A549 (cell line): ENCODE results near the gene RBFOX1. TPM values are rescaled to one million over a fixed set of nuclear protein-coding genes. Genes with fewer than 3 reads are reported as not detected.

ENCODE experiments used
- ATAC-seq, 2 experiments: fragments of 200-7000 bp in 1 of 2; fragments of >200 bp in 1 of 2; cut with Nextera tagmentation in 1 of 2; cut with Tn5 transposase in 1 of 2; 3 replicates each; pipeline versions ENCODE4 v1.8.0 to v1.9.1; 2018 to 2020; ENCODE audit warnings: mild to moderate bottlenecking in 1 of 2, moderate library complexity in 1 of 2
- CTCF ChIA-PET: fragments of 300-600 bp; sonication (Branson Sonifier 250); formaldehyde crosslinking; extraction: SDS; loops from one replicate; lab custom pipeline; 2021; ENCODE audit warnings: antibody characterized with exemption, inconsistent platforms; lab: Yijun Ruan, JAX
- POLR2A ChIA-PET: fragments of 350-600 bp; formaldehyde crosslinking; extraction: SDS; loops from one replicate; lab custom pipeline; 2021; ENCODE audit warnings: antibody characterized with exemption, inconsistent platforms; lab: Yijun Ruan, JAX
- DNase-seq, 2 experiments: peaks; one replicate each; pipeline versions ENCODE4 v3.0.0 to v3.0.0-alpha.2; 2011 to 2016; ENCODE audit warnings: low read depth in 1 of 2, low spot score in 1 of 2
- FAIRE-seq: peaks from 2 replicates; lab custom pipeline; 2011; peaks lifted over from hg19 to GRCh38; lab: Jason Lieb, UNC
- H3K27ac ChIP-seq, 2 experiments: fragments of >200 bp; sonication (Bioruptor Twin); formaldehyde crosslinking; 3 replicates each; pipeline ENCODE4 v1.5.1; 2016 to 2017
- H3K4me1 ChIP-seq: fragments of >200 bp; sonication (Bioruptor Twin); formaldehyde crosslinking; 3 replicates; pipeline ENCODE4 v1.6.1; 2016
- H3K4me2 ChIP-seq: fragments of >200 bp; sonication (Bioruptor Twin); formaldehyde crosslinking; 3 replicates; pipeline ENCODE4 v1.6.1; 2016
- H3K4me3 ChIP-seq: fragments of >200 bp; sonication (Bioruptor Twin); formaldehyde crosslinking; 3 replicates; pipeline ENCODE4 v1.5.1; 2016
- H3K9me3 ChIP-seq: fragments of >200 bp; sonication (Bioruptor Twin); formaldehyde crosslinking; 3 replicates; pipeline ENCODE4 v1.6.1; 2016
- CHD4 ChIP-seq: fragments of 200-600 bp; sonication (generic); IDR thresholded peaks from 2 replicates; pipeline ENCODE4 v1.6.1; 2016; ENCODE audit warnings: antibody characterized with exemption, mild to moderate bottlenecking, borderline replicate concordance
- E2F6 ChIP-seq: IDR thresholded peaks from 2 replicates; pipeline ENCODE4 v1.6.1; 2012; ENCODE audit warnings: low read depth, borderline replicate concordance
- EHF ChIP-seq: fragments of 250-450 bp; sonication (Bioruptor Pico); IDR thresholded peaks from 2 replicates; pipeline ENCODE4 v1.5.0; 2020; ENCODE audit warnings: mild to moderate bottlenecking
- EHMT2 ChIP-seq: fragments of 200-600 bp; sonication (generic); IDR thresholded peaks from 2 replicates; pipeline ENCODE4 v1.6.1; 2016; ENCODE audit warnings: antibody characterized with exemption, low read depth, mild to moderate bottlenecking, moderate library complexity
- FOSB ChIP-seq: fragments of 250-450 bp; sonication (Bioruptor Pico); IDR thresholded peaks from 2 replicates; pipeline ENCODE4 v1.5.0; 2020; ENCODE audit warnings: mild to moderate bottlenecking, moderate library complexity
- HOXB5 ChIP-seq: fragments of 250-450 bp; sonication (Bioruptor Pico); IDR thresholded peaks from 2 replicates; pipeline ENCODE4 v1.5.0; 2020; ENCODE audit warnings: mild to moderate bottlenecking, moderate library complexity
- JUN ChIP-seq, 2 experiments: fragments of >200 bp; sonication (Bioruptor Twin); formaldehyde crosslinking; IDR thresholded peaks; 2 replicates in 1 of 2; 3 replicates in 1 of 2; pipeline ENCODE4 v1.6.1; 2016 to 2017
- JUNB ChIP-seq: fragments of >200 bp; sonication (Bioruptor Twin); formaldehyde crosslinking; IDR thresholded peaks from 2 replicates; pipeline ENCODE4 v1.6.1; 2016
- KDM5A ChIP-seq: fragments of 200-600 bp; sonication (generic); IDR thresholded peaks from 2 replicates; pipeline ENCODE4 v1.6.1; 2016; ENCODE audit warnings: antibody characterized with exemption, mild to moderate bottlenecking
- NFE2L2 ChIP-seq: fragments of 150-350 bp; conservative IDR thresholded peaks from 2 replicates; pipeline ENCODE4 v1.6.1; 2014; ENCODE audit warnings: low read length
- NR3C1 ChIP-seq: fragments of >200 bp; sonication (Bioruptor Twin); formaldehyde crosslinking; IDR thresholded peaks from 3 replicates; pipeline ENCODE4 v1.6.1; 2017
- POLR2A ChIP-seq: IDR thresholded peaks from 2 replicates; pipeline ENCODE4 v1.6.1; 2012; ENCODE audit warnings: mild to moderate bottlenecking, low read length
- POLR2AphosphoS2 ChIP-seq: conservative IDR thresholded peaks from 2 replicates; pipeline ENCODE4 v1.6.1; 2012; ENCODE audit warnings: low read length, improper control_type of control experiment, inconsistent platforms
- RAD21 ChIP-seq, 2 experiments: fragments of >200 bp in 1 of 2; sonication (Bioruptor Twin) in 1 of 2; formaldehyde crosslinking in 1 of 2; IDR thresholded peaks in 1 of 2; conservative IDR thresholded peaks in 1 of 2; 2 replicates in 1 of 2; 3 replicates in 1 of 2; pipeline ENCODE4 v1.6.1; 2012 to 2018; ENCODE audit warnings: inconsistent platforms in 1 of 2
- REST ChIP-seq: fragments of 200-600 bp; sonication (generic); IDR thresholded peaks from 2 replicates; pipeline ENCODE4 v1.6.1; 2016; ENCODE audit warnings: antibody characterized with exemption, mild to moderate bottlenecking, moderate library complexity
- RFX5 ChIP-seq: fragments of 450-650 bp; IDR thresholded peaks from 2 replicates; pipeline ENCODE4 v1.7.1; 2014; ENCODE audit warnings: antibody characterized with exemption, mild to moderate bottlenecking, moderate library complexity
- SREBF2 ChIP-seq: fragments of 450-650 bp; IDR thresholded peaks from 2 replicates; pipeline ENCODE4 v1.6.1; 2014; ENCODE audit warnings: mild to moderate bottlenecking, moderate library complexity
- ZFP36 ChIP-seq: fragments of 450-650 bp; IDR thresholded peaks from 2 replicates; pipeline ENCODE4 v1.6.1; 2014; ENCODE audit warnings: borderline replicate concordance; ENCODE audit not compliant: partially characterized antibody
- ZNF302 ChIP-seq: fragments of 250-450 bp; sonication (Bioruptor Pico); IDR thresholded peaks from 2 replicates; pipeline ENCODE4 v1.9.0; 2021; ENCODE audit warnings: inconsistent platforms, mild to moderate bottlenecking, moderate library complexity
- ZSCAN20 ChIP-seq: fragments of 250-450 bp; sonication (Bioruptor Pico); IDR thresholded peaks from 2 replicates; pipeline ENCODE4 v1.8.0; 2022; ENCODE audit warnings: mild to moderate bottlenecking, moderate library complexity
- WGBS: methylation state at CpG from one replicate; pipeline ENCODE4 v1.1.6; 2017; ENCODE audit errors: missing lambda C conversion rate; 5-methylcytosine and 5-hydroxymethylcytosine counted together
- polyA minus RNA-seq: library from RNA; depleted of rRNA, polyadenylated mRNA; stranded (reverse); fragments of >200 nt; gene quantifications from 2 replicates; pipeline ENCODE4 v1.2.3, GENCODE V29; 2011; rRNA and poly(A)+ RNA removed
- polyA plus RNA-seq, 4 experiments: library from polyadenylated mRNA; depleted of rRNA in 3 of 4; stranded (reverse); fragments of >200 nt; fragmentation: RNase III in 1 of 4; extraction: RNeasy Plus Mini Kit Qiagen cat#74134 plus additional on column Dnase treatment in 1 of 4; gene quantifications; 2 replicates in 3 of 4; 3 replicates in 1 of 4; pipeline ENCODE4 v1.2.3, GENCODE V29; 2011 to 2017
- TF ChIP-seq, protein P1 (sequence below): IDR thresholded peaks from 2 replicates; pipeline ENCODE4 v1.6.1; 2012
- TF ChIP-seq, protein P2 (sequence below): IDR thresholded peaks from 2 replicates; pipeline ENCODE4 v1.6.1; 2012
- TF ChIP-seq, protein P3 (sequence below): fragments of >200 bp; sonication (Bioruptor Twin); formaldehyde crosslinking; IDR thresholded peaks from 3 replicates; pipeline ENCODE4 v1.6.1; 2016
- TF ChIP-seq, protein P4 (sequence below): fragments of >200 bp; sonication (Bioruptor Twin); formaldehyde crosslinking; IDR thresholded peaks from 3 replicates; pipeline ENCODE4 v1.5.1; 2016

The RBFOX1 gene
- polyA plus RNA-seq (2011; rRNA removed) (not detected in 2 replicates), polyA plus RNA-seq (2017; fragmentation: RNase III; extraction: RNeasy Plus Mini Kit Qiagen cat#74134 plus additional on column Dnase treatment) (not detected in 3 replicates), polyA minus RNA-seq (not detected in 2 replicates)
- not detected in 2 replicates for polyA plus RNA-seq (2012; cell fraction: cytosol; rRNA removed)
- not detected in 2 replicates for polyA plus RNA-seq (2012; cell fraction: nucleus; rRNA removed)

GRCh38 chr16:7332611-7333010 is at the start of gene RBFOX1:
RBFOX1 (plus strand) TSS chr16:7332845.
- TF ChIP-seq NR3C1 = no peak
- TF ChIP-seq FOSB = no peak
- TF ChIP-seq RFX5 = no peak
- TF ChIP-seq RAD21 (conservative IDR thresholded peaks at IDR 0.05 in 1 of 2, IDR thresholded peaks at IDR 0.05 in 1 of 2) = no peak
- TF ChIP-seq NFE2L2 = no peak
- no peak for TF ChIP-seq JUN (IDR thresholded peaks at IDR 0.05)
- no peak for TF ChIP-seq E2F6
- TF ChIP-seq JUNB = no peak
- no peak for TF ChIP-seq ZFP36
- no peak for TF ChIP-seq HOXB5
- no peak for TF ChIP-seq ZSCAN20 (CRISPR knock-in tag)
- TF ChIP-seq POLR2A = no peak
- no peak for TF ChIP-seq POLR2AphosphoS2
- TF ChIP-seq REST = no peak
- TF ChIP-seq CHD4 = no peak
- TF ChIP-seq SREBF2 = no peak
- no peak for FAIRE-seq
- POLR2A ChIA-PET = no interaction called here

GRCh38 chr16:7284780-7285179 is 47.9 kb upstream of the RBFOX1 start:
- WGBS = 5% methylated on average over 4 of the region's 4 CpGs
- ATAC-seq (no peak), DNase-seq (no peak), FAIRE-seq (no peak)
- Histone ChIP-seq H3K4me2 (no peak overlapping the region), H3K27ac (no peak overlapping the region), H3K4me3 (no peak overlapping the region)
- TF ChIP-seq CHD4 (no peak), EHF (CRISPR knock-in tag) (no peak), ZFP36 (no peak), NFE2L2 (no peak), EHMT2 (no peak), KDM5A (no peak), ZNF302 (no peak), HOXB5 (no peak), JUN (IDR thresholded peaks at IDR 0.05) (no peak), REST (no peak), RFX5 (no peak), RAD21 (conservative IDR thresholded peaks at IDR 0.05 in 1 of 2, IDR thresholded peaks at IDR 0.05 in 1 of 2) (no peak), ZSCAN20 (CRISPR knock-in tag) (no peak)
- TF ChIP-seq, protein P1, sequence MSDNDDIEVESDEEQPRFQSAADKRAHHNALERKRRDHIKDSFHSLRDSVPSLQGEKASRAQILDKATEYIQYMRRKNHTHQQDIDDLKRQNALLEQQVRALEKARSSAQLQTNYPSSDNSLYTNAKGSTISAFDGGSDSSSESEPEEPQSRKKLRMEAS = no peak
- TF ChIP-seq, protein P2, sequence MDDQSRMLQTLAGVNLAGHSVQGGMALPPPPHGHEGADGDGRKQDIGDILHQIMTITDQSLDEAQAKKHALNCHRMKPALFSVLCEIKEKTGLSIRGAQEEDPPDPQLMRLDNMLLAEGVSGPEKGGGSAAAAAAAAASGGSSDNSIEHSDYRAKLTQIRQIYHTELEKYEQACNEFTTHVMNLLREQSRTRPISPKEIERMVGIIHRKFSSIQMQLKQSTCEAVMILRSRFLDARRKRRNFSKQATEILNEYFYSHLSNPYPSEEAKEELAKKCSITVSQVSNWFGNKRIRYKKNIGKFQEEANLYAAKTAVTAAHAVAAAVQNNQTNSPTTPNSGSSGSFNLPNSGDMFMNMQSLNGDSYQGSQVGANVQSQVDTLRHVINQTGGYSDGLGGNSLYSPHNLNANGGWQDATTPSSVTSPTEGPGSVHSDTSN = no peak
- TF ChIP-seq, protein P3, sequence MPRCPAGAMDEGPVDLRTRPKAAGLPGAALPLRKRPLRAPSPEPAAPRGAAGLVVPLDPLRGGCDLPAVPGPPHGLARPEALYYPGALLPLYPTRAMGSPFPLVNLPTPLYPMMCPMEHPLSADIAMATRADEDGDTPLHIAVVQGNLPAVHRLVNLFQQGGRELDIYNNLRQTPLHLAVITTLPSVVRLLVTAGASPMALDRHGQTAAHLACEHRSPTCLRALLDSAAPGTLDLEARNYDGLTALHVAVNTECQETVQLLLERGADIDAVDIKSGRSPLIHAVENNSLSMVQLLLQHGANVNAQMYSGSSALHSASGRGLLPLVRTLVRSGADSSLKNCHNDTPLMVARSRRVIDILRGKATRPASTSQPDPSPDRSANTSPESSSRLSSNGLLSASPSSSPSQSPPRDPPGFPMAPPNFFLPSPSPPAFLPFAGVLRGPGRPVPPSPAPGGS = no peak
- TF ChIP-seq, protein P4, sequence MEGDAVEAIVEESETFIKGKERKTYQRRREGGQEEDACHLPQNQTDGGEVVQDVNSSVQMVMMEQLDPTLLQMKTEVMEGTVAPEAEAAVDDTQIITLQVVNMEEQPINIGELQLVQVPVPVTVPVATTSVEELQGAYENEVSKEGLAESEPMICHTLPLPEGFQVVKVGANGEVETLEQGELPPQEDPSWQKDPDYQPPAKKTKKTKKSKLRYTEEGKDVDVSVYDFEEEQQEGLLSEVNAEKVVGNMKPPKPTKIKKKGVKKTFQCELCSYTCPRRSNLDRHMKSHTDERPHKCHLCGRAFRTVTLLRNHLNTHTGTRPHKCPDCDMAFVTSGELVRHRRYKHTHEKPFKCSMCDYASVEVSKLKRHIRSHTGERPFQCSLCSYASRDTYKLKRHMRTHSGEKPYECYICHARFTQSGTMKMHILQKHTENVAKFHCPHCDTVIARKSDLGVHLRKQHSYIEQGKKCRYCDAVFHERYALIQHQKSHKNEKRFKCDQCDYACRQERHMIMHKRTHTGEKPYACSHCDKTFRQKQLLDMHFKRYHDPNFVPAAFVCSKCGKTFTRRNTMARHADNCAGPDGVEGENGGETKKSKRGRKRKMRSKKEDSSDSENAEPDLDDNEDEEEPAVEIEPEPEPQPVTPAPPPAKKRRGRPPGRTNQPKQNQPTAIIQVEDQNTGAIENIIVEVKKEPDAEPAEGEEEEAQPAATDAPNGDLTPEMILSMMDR = no peak
- TF ChIP-seq, all 56 proteins: peak for 0
- CTCF ChIA-PET = no interaction called here
- H3K4me1 ChIP-seq = no peaks in the 10 kb centered on the region
- POLR2A ChIA-PET = no interaction called here
- H3K9me3 ChIP-seq = no peaks in the 10 kb centered on the region

More at GRCh38 chr16:7332611-7333010, at the start of gene RBFOX1:
- no peak for DNase-seq
- H3K4me3 ChIP-seq = no peak within 1 kb of the TSS
- no peaks in the 10 kb centered on the region for H3K4me1 ChIP-seq
- H3K4me2 ChIP-seq = no peak within 1 kb of the TSS
- CTCF ChIA-PET = no interaction called here
- no peaks in the 10 kb centered on the region for H3K9me3 ChIP-seq
- ATAC-seq = no peak
- 7% methylated on average over 8 of the region's 8 CpGs for WGBS
- H3K27ac ChIP-seq = no peak within 1 kb of the TSS
